Upper lobe of left lung (tissue), 6 donors: ENCODE data around the gene ICAM4. TPM values are rescaled to one million over a fixed set of nuclear protein-coding genes. Genes with fewer than 3 reads are reported as not detected.
A peak's percentile ranks its signal among the peaks of the same experiment; 100 is the strongest.
"Not testable (repeated sequence)": the region's sequence is repeated elsewhere in the genome, so short reads cannot be mapped to it uniquely, and the experiment has no call there.

Source experiments
- ATAC-seq, 2 donors: fragments of 200-7000 bp; cut with Tn5 transposase; one replicate each; pipeline ENCODE4 v1.9.1; 2022; ENCODE audit warnings: mild to moderate bottlenecking in 2 of 2, moderate library complexity in 2 of 2; ENCODE audit not compliant: low FRiP score in 2 of 2
- DNase-seq, 2 donors: peaks; one replicate each; pipeline ENCODE4 v3.0.0-alpha.2; 2019 to 2020
- H3K27ac ChIP-seq, 4 donors: fragments of 200-600 bp; sonication (generic); one replicate each; pipeline ENCODE4 v1.5.1; 2016 to 2019
- H3K27me3 ChIP-seq, 4 donors: fragments of 200-600 bp; sonication (generic); one replicate each; pipeline ENCODE4 v1.5.1; 2017 to 2019
- H3K36me3 ChIP-seq, 4 donors: fragments of 200-600 bp; sonication (generic); one replicate each; pipeline ENCODE4 v1.5.1; 2016 to 2019
- H3K4me1 ChIP-seq, 4 donors: fragments of 200-600 bp; sonication (generic); one replicate each; pipeline ENCODE4 v1.5.1; 2018 to 2019
- H3K4me3 ChIP-seq, 4 donors: fragments of 200-600 bp; sonication (generic); one replicate each; pipeline ENCODE4 v1.5.1; 2017 to 2019; ENCODE audit warnings: mild to moderate bottlenecking in 2 of 4, moderate library complexity in 1 of 4
- H3K9me3 ChIP-seq, 4 donors: fragments of 200-600 bp; sonication (generic); one replicate each; pipeline ENCODE4 v1.5.1; 2018 to 2019
- CTCF ChIP-seq, 6 experiments: fragments of 450-650 bp in 4 of 6; fragments of 200-600 bp in 2 of 6; sonication (generic) in 2 of 6; IDR thresholded peaks; one replicate each; pipeline ENCODE4 v1.5.1; 2016 to 2019; ENCODE audit warnings: antibody characterized with exemption in 6 of 6
- EP300 ChIP-seq, 4 donors: sonication (generic); formaldehyde crosslinking; IDR thresholded peaks; one replicate each; pipeline ENCODE4 v1.5.1; 2017; ENCODE audit warnings: antibody characterized with exemption in 4 of 4, control low read depth in 2 of 4
- POLR2A ChIP-seq, 4 donors: fragments of 450-650 bp; IDR thresholded peaks; one replicate each; pipeline ENCODE4 v1.5.1; 2016 to 2017; ENCODE audit warnings: antibody characterized with exemption in 4 of 4, mild to moderate bottlenecking in 2 of 4
- POLR2AphosphoS5 ChIP-seq, 2 donors: sonication (generic); formaldehyde crosslinking; IDR thresholded peaks; one replicate each; pipeline ENCODE4 v1.5.1; 2017; ENCODE audit warnings: antibody characterized with exemption in 2 of 2
- whole genome bisulfite sequencing, 2 donors: methylation state at CpG; one replicate each; pipeline ENCODE4 v1.1.5; 2017 to 2018; 5-methylcytosine and 5-hydroxymethylcytosine counted together
- total RNA-seq, 6 donors: library from RNA; depleted of rRNA in 4 of 6; stranded (reverse); fragments of >200 nt in 4 of 6; gene quantifications; one replicate each; pipeline versions ENCODE4 v1.1.0 to v1.2.1, GENCODE V29; 2016 to 2021
- donor health status: DM: no; HTN: no; CAD: no; lungs with moderate emphysema.
- donor health status: DM: no; HTN: yes; CAD: no; lungs with severe emphysema.

ICAM4 gene
- total RNA-seq, result 10 to 100 TPM in 5 of 6 donors, 1 to 10 TPM in 1; 6.3 to 24.3 (median 12.0) TPM

GRCh38 chr19:10286803-10287737 lies at the start of gene ICAM4:
Gene ICAM4, plus strand, starts transcription at chr19:10286955. Its CDS starts 58 bp downstream, at chr19:10287013.
- TF ChIP-seq EP300 (IDR thresholded peaks at IDR 0.05) (no peak), CTCF (IDR thresholded peaks at IDR 0.05) (no peak), POLR2AphosphoS5 (IDR thresholded peaks at IDR 0.05) (peak; percentile 55 to 58), POLR2A (IDR thresholded peaks at IDR 0.05) (peak in 2 of 4 donors; percentile 35 to 56)
- WGBS, 2 donors, result 0 to 7% methylated on average over 23 to 46 of the region's 59 CpGs
- ATAC-seq (peak; percentile 31 to 58), DNase-seq (peak; percentile 80 to 91)
- H3K9me3 ChIP-seq, result no peaks in the 10 kb centered on the region
- H3K27me3 ChIP-seq, result peaks cover 0 to 13% (median 7%) of the 10 kb centered on the region in 4 donors
- peaks cover 78 to 100% (median 99%) of the 10 kb centered on the region in 4 donors for H3K4me1 ChIP-seq
- H3K4me3 ChIP-seq, result peak within 1 kb of the TSS in 3 of 4 donors; percentile 32 to 64 (median 43)
- peak within 1 kb of the TSS; percentile 76 to 85 (median 78) for H3K27ac ChIP-seq
- H3K36me3 ChIP-seq, result peaks cover 21 to 43% (median 36%) of the 10 kb centered on the region in 4 donors

GRCh38 chr19:10237702-10238101 lies 49.1 kb upstream of the ICAM4 start:
- H3K36me3 ChIP-seq, result no peaks in the 10 kb centered on the region
- H3K27me3 ChIP-seq, result no peaks in the 10 kb centered on the region
- no peak overlapping the region for H3K4me3 ChIP-seq
- peaks cover 19 to 42% (median 29%) of the 10 kb centered on the region in 4 donors for H3K4me1 ChIP-seq
- DNase-seq, result peak in 1 of 2 donors; percentile 44
- H3K27ac ChIP-seq, result peak overlapping the region; percentile 70 to 83 (median 78)
- peak; percentile 7 to 40 for ATAC-seq
- TF ChIP-seq POLR2AphosphoS5 (IDR thresholded peaks at IDR 0.05) (no peak), CTCF (IDR thresholded peaks at IDR 0.05) (no peak), EP300 (IDR thresholded peaks at IDR 0.05) (no peak), POLR2A (IDR thresholded peaks at IDR 0.05) (no peak)
- H3K9me3 ChIP-seq, result no peaks in the 10 kb centered on the region
- WGBS, 2 donors, result 80 to 86% methylated on average over 5 to 6 of the region's 6 CpGs

- no peaks in the 10 kb centered on the region for H3K9me3 ChIP-seq
- H3K27ac ChIP-seq, result peak overlapping the region; percentile 70 to 83 (median 78)
- peak in 2 of 4 donors; percentile 6 to 40 for TF ChIP-seq EP300 (IDR thresholded peaks at IDR 0.05)
- TF ChIP-seq CTCF (IDR thresholded peaks at IDR 0.05), result no peak
- no peak for TF ChIP-seq POLR2A (IDR thresholded peaks at IDR 0.05)
- peak; percentile 72 to 77 for TF ChIP-seq POLR2AphosphoS5 (IDR thresholded peaks at IDR 0.05)
- H3K36me3 ChIP-seq, result no peaks in the 10 kb centered on the region
- H3K4me3 ChIP-seq, result no peak overlapping the region
- ATAC-seq, result peak; percentile 78 to 89
- H3K27me3 ChIP-seq, result no peaks in the 10 kb centered on the region
- WGBS, 2 donors, result 43 to 51% methylated on average over 6 to 12 of the region's 12 CpGs
- H3K4me1 ChIP-seq, result peaks cover 19 to 42% (median 29%) of the 10 kb centered on the region in 4 donors
- peak; percentile 53 to 66 for DNase-seq
Measured at GRCh38 chr19:10238172-10238783, 48.5 kb upstream of the ICAM4 start.

- not testable (repeated sequence) for H3K27ac ChIP-seq, ATAC-seq, H3K4me3 ChIP-seq, DNase-seq, H3K36me3 ChIP-seq, H3K27me3 ChIP-seq, H3K9me3 ChIP-seq
- H3K4me1 ChIP-seq, result peaks cover 5 to 22% (median 14%) of the 10 kb centered on the region in 4 donors
- WGBS, 2 donors, result 96% methylated on average over 11 of the region's 11 CpGs
Measured at GRCh38 chr19:10241826-10242449, 44.8 kb upstream of the ICAM4 start.

- WGBS, 2 donors, result 97 to 99% methylated on average over 7 of the region's 7 CpGs
- Histone ChIP-seq H3K4me1 (peaks cover 4 to 5% (median 4%) of the 10 kb centered on the region in 4 donors), H3K36me3 (no peaks in the 10 kb centered on the region), H3K27ac (no peak overlapping the region), H3K27me3 (no peaks in the 10 kb centered on the region), H3K9me3 (no peaks in the 10 kb centered on the region), H3K4me3 (no peak overlapping the region)
- no peak for TF ChIP-seq POLR2A (IDR thresholded peaks at IDR 0.05)
- no peak for TF ChIP-seq EP300 (IDR thresholded peaks at IDR 0.05)
- no peak for TF ChIP-seq POLR2AphosphoS5 (IDR thresholded peaks at IDR 0.05)
- TF ChIP-seq CTCF (IDR thresholded peaks at IDR 0.05), result no peak
- no peak for DNase-seq
- ATAC-seq, result no peak
Measured at GRCh38 chr19:10243606-10244005, 43.1 kb upstream of the ICAM4 start.
